Progenitor cell of endocrine pancreas (in vitro differentiated cells): Measurements from ENCODE around the gene CFAP74. TPM values are rescaled to one million over a fixed set of nuclear protein-coding genes. Genes with fewer than 3 reads are reported as not detected.
A peak's percentile ranks its signal among the peaks of the same experiment; 100 is the strongest.

ENCODE experiments used
- DNase-seq: peaks from one replicate; pipeline ENCODE4 v3.0.0; 2021; ENCODE audit warnings: low spot score; ENCODE audit not compliant: unreplicated experiment
- H3K27ac Mint-ChIP-seq: 2 replicates; pipeline ENCODE4 v1.8.0; 2021; ENCODE audit warnings: mild to moderate bottlenecking, moderate library complexity, mixed read lengths
- H3K27me3 Mint-ChIP-seq: 2 replicates; pipeline ENCODE4 v1.8.0; 2021; ENCODE audit warnings: mixed read lengths
- H3K36me3 Mint-ChIP-seq: 2 replicates; pipeline ENCODE4 v1.8.0; 2022; ENCODE audit warnings: mixed read lengths; ENCODE audit not compliant: insufficient read depth
- H3K4me1 Mint-ChIP-seq: 2 replicates; pipeline ENCODE4 v1.8.0; 2021; ENCODE audit warnings: low read depth, mixed read lengths
- H3K4me3 Mint-ChIP-seq: 2 replicates; pipeline ENCODE4 v1.8.0; 2021; ENCODE audit warnings: low read depth, mild to moderate bottlenecking, moderate library complexity, mixed read lengths
- H3K9me3 Mint-ChIP-seq: 2 replicates; pipeline ENCODE4 v1.8.0; 2021; ENCODE audit warnings: low read depth, mixed read lengths
- CTCF ChIP-seq: fragments of 200-600 bp; sonication (generic); IDR thresholded peaks from one replicate; pipeline ENCODE4 v1.5.0; 2021; ENCODE audit warnings: antibody characterized with exemption, mild to moderate bottlenecking; ENCODE audit not compliant: unreplicated experiment
- total RNA-seq: library from RNA; stranded (reverse); gene quantifications from 2 replicates; pipeline ENCODE4 v1.2.1, GENCODE V29; 2021

Gene CFAP74
- total RNA-seq, 1 donor from 2014 or later = 0.93 TPM

- H3K27ac Mint-ChIP-seq = peak overlapping the region; percentile 69
- peaks cover 4% of the 10 kb centered on the region for H3K36me3 Mint-ChIP-seq
- H3K27me3 Mint-ChIP-seq = no peaks in the 10 kb centered on the region
- peaks cover 9% of the 10 kb centered on the region for H3K4me1 Mint-ChIP-seq
- TF ChIP-seq CTCF = no peak
- no peaks in the 10 kb centered on the region for H3K9me3 Mint-ChIP-seq
- peak overlapping the region; percentile 77 for H3K4me3 Mint-ChIP-seq
- DNase-seq = peak; percentile 38
Measured at GRCh38 chr1:2050793-2051682, 47.5 kb upstream of the CFAP74 start.

- H3K9me3 Mint-ChIP-seq = no peaks in the 10 kb centered on the region
- H3K27me3 Mint-ChIP-seq = peaks cover 5% of the 10 kb centered on the region
- no peak for DNase-seq
- H3K4me3 Mint-ChIP-seq = peak overlapping the region; percentile 77
- peaks cover 2% of the 10 kb centered on the region for H3K36me3 Mint-ChIP-seq
- H3K27ac Mint-ChIP-seq = no peak overlapping the region
- H3K4me1 Mint-ChIP-seq = peaks cover 9% of the 10 kb centered on the region
- no peak for TF ChIP-seq CTCF
Measured at GRCh38 chr1:2050461-2050792, 46.8 kb upstream of the CFAP74 start.

DNA sequence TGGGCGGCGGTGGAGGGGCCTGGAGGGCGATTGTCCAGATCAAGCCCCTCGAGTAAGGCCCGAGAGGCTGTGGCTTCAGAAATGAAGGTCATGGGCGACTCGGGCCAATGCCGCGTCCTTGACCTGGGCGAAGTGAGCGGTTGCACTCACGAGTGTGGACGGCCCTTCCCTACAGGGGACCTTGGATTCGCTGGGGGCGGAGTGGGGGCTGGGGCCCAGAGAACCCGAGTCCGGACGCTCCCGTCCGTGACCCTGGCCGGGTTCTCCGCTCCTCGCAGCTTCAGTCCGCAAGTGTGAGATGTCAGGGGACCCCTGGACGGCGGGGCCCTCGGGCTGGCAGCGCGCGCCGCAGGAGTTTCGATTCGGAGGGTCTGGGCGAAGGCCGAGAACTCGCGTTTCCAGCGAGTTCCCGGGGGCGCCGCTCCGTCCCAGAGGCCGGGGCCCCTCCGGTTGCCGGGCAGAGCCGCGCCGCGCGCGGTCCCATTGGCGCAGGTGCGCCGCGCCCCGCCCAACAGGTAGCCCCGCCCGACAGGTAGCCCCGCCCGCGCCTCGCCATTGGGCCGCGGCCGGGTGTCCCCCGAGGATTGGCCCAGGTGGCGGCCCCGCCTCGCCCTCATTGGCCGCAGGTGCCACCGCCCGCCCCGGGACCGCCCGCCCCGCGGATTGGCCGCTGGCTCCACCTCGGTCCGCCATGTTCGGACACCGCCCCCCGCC, 46.3 kb upstream of the CFAP74 start, which contains the start of gene PRKCZ:
Gene PRKCZ, plus strand, starts transcription at position 694 of the 714 bp plus-strand sequence. CDS start 220 bp downstream, outside the sequence.
- Mint-ChIP-seq H3K9me3 (no peaks in the 10 kb centered on the region), H3K36me3 (no peaks in the 10 kb centered on the region), H3K27me3 (peaks cover 7% of the 10 kb centered on the region), H3K27ac (peak within 1 kb of the TSS; percentile 95), H3K4me3 (peak within 1 kb of the TSS; percentile 81), H3K4me1 (peaks cover 9% of the 10 kb centered on the region)
- no peak for TF ChIP-seq CTCF
- peak; percentile 98 for DNase-seq

DNA sequence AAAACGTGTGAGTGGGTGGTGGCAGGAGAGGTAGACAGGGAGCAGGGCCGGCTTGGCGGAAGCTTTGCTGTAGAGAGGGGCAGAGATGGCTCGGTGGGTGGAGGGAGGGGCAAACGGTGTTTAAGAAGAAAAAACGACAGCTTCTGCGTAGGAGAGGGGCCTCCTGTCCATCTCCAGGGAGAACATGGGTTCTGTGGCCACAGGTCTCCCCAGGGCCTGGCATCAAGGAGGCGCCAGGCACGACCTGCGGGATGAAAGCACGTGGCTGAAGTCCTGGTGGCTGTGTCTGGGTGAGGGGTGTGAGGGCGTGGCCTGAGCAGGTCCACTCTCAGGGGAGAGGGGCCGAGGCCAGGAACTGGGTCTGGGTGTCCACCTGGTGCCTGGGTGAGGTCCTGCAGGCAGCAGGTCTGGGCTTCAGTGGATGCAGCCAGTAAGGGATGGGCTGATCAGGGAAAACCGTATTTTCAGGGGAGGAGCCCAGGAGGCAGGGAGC, 45.7 kb upstream of the CFAP74 start:
- peak; percentile 57 for TF ChIP-seq CTCF
- H3K9me3 Mint-ChIP-seq = no peaks in the 10 kb centered on the region
- no peaks in the 10 kb centered on the region for H3K36me3 Mint-ChIP-seq
- H3K27ac Mint-ChIP-seq = peak overlapping the region; percentile 95
- peaks cover 7% of the 10 kb centered on the region for H3K27me3 Mint-ChIP-seq
- H3K4me1 Mint-ChIP-seq = peaks cover 9% of the 10 kb centered on the region
- H3K4me3 Mint-ChIP-seq = peak overlapping the region; percentile 81
- peak; percentile 68 for DNase-seq
